Smooth muscle cell (in vitro differentiated cells): Measurements from ENCODE around the gene ICAM3. TPM values are rescaled to one million over a fixed set of nuclear protein-coding genes. Genes with fewer than 3 reads are reported as not detected.
"Not testable (repeated sequence)": the region's sequence is repeated elsewhere in the genome, so short reads cannot be mapped to it uniquely, and the experiment has no call there.

Source experiments
- DNase-seq: peaks from one replicate; lab custom pipeline; 2025; ENCODE audit not compliant: unreplicated experiment; lab: John Stamatoyannopoulos, UW
- H2AFZ ChIP-seq: fragments of 200-600 bp; sonication (generic); 2 replicates; pipeline ENCODE4 v1.6.0; 2016; ENCODE audit warnings: antibody characterized with exemption, low read depth, mild to moderate bottlenecking
- H3F3A ChIP-seq: fragments of 200-600 bp; sonication (generic); 2 replicates; pipeline ENCODE4 v1.6.0; 2017; ENCODE audit warnings: antibody characterized with exemption, low read depth
- H3K27ac ChIP-seq: fragments of 200-600 bp; sonication (generic); 2 replicates; pipeline ENCODE4 v1.5.1; 2016; ENCODE audit warnings: low read depth, mild to moderate bottlenecking
- H3K27me3 ChIP-seq: fragments of 200-600 bp; sonication (generic); 2 replicates; pipeline ENCODE4 v1.6.1; 2016; ENCODE audit warnings: low read depth, mild to moderate bottlenecking
- H3K36me3 ChIP-seq: fragments of 200-600 bp; sonication (generic); 2 replicates; pipeline ENCODE4 v1.5.1; 2016; ENCODE audit warnings: low read depth
- H3K4me1 ChIP-seq: fragments of 200-600 bp; sonication (generic); 2 replicates; pipeline ENCODE4 v1.5.1; 2016; ENCODE audit warnings: low read depth
- H3K4me2 ChIP-seq: fragments of 200-600 bp; sonication (generic); 2 replicates; pipeline ENCODE4 v1.6.0; 2016; ENCODE audit warnings: mild to moderate bottlenecking
- H3K4me3 ChIP-seq: fragments of 200-600 bp; sonication (generic); 2 replicates; pipeline ENCODE4 v1.5.1; 2016; ENCODE audit warnings: mild to moderate bottlenecking
- H3K79me2 ChIP-seq: fragments of 200-600 bp; sonication (generic); 2 replicates; pipeline ENCODE4 v1.6.0; 2016; ENCODE audit warnings: low read depth, mild to moderate bottlenecking
- H3K9ac ChIP-seq: fragments of 200-600 bp; sonication (generic); 2 replicates; pipeline ENCODE4 v1.6.0; 2016; ENCODE audit warnings: low read depth
- H3K9me3 ChIP-seq: fragments of 200-600 bp; sonication (generic); replicated peaks from 2 replicates; pipeline ENCODE4 v1.5.1; 2016; ENCODE audit warnings: low read depth
- H4K20me1 ChIP-seq: fragments of 200-600 bp; sonication (generic); 2 replicates; pipeline ENCODE4 v1.6.0; 2016; ENCODE audit warnings: low read depth
- CTCF ChIP-seq: fragments of 200-600 bp; sonication (generic); IDR thresholded peaks from 2 replicates; pipeline ENCODE4 v1.5.1; 2017; ENCODE audit warnings: borderline replicate concordance, mild to moderate bottlenecking, antibody characterized with exemption; ENCODE audit not compliant: insufficient read depth, poor library complexity, severe bottlenecking
- WGBS: methylation state at CpG from one replicate; pipeline ENCODE4 v1.1.7; 2016; ENCODE audit warnings: low lambda C conversion rate; 5-methylcytosine and 5-hydroxymethylcytosine counted together
- polyA plus RNA-seq: library from polyadenylated mRNA; unstranded; fragments of >200 nt; fragmentation: Nextera tagmentation; extraction: Ambion mirVana; gene quantifications from 2 replicates; pipeline ENCODE4 v1.2.1, GENCODE V29; 2016
- total RNA-seq: library from RNA; depleted of rRNA; stranded (reverse); fragments of >200 nt; gene quantifications from 2 replicates; pipeline ENCODE4 v1.2.3, GENCODE V29; 2014

Gene ICAM3
- total and polyA plus RNA-seq, 2 experiments from 2014 or later: 6.5 to 31.3 TPM

- Histone ChIP-seq H3K27me3 (no peaks in the 10 kb centered on the region), H3K79me2 (no peaks in the 10 kb centered on the region), H3K9me3 (no peaks in the 10 kb centered on the region), H4K20me1 (no peaks in the 10 kb centered on the region), H3K9ac (no peak overlapping the region), H3K36me3 (no peaks in the 10 kb centered on the region), H2AFZ (no peak overlapping the region), H3K4me2 (no peak overlapping the region), H3K27ac (no peak overlapping the region), H3K4me1 (no peaks in the 10 kb centered on the region), H3F3A (no peaks in the 10 kb centered on the region), H3K4me3 (no peak overlapping the region)
- TF ChIP-seq CTCF: no peak
- 91% methylated on average over 5 of the region's 5 CpGs for WGBS
- no peak for DNase-seq
These were observed 553 bp upstream of the ICAM3 start for GRCh38 chr19:10339977-10340376.

DNA sequence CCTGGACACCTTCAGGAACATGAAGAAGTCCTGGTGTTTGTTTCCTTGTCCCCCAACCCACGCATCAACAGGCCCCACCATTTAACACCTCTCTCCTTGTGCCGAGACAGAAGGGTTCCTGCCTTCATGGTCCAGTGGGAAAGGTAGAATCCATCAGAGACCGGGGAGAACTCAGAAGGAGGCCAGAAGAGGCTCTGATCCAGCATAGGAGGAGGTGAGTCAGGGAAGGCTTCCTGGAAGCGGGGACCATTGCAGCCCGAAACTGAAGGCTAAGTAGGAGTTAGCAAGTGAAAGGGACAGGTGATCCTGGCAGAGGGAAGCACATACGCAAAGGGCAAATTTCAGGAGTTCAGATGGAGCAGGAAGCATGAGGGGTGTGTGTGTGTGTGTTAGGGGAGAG, 484 bp downstream of the ICAM3 start:
- Histone ChIP-seq H3K9me3 (no peaks in the 10 kb centered on the region), H3K4me2 (no peak overlapping the region), H3K27ac (no peak overlapping the region), H3K79me2 (no peaks in the 10 kb centered on the region), H4K20me1 (no peaks in the 10 kb centered on the region), H3K9ac (no peak overlapping the region), H3F3A (no peaks in the 10 kb centered on the region), H3K4me1 (no peaks in the 10 kb centered on the region), H3K36me3 (no peaks in the 10 kb centered on the region), H2AFZ (no peak overlapping the region), H3K27me3 (no peaks in the 10 kb centered on the region), H3K4me3 (no peak overlapping the region)
- WGBS: 85% methylated on average over 6 of the region's 6 CpGs
- DNase-seq: no peak
- no peak for TF ChIP-seq CTCF

DNA sequence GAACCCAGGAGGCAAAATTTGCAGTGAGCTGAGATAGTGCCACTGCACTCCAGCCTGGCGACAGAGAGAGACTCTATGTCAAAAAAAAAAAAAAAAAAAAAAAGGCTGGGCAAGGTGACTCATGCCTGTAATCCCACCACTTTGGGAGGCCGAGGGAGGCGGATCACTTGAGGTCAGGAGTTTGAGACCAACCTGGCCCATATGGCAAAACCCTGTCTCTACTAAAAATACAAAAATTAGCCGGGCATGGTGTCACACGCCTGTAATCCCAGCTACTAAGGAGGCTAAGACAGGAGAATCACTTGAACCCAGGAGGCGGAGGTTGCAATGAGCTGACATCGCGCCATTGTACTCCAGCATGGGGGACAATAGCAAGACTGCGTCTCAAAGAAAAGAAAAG, 2.7 kb downstream of the ICAM3 start:
- not testable (repeated sequence) for H3K36me3 ChIP-seq, DNase-seq, H3K27me3 ChIP-seq, H3K27ac ChIP-seq, H3K4me2 ChIP-seq, H3F3A ChIP-seq, H3K4me1 ChIP-seq, H2AFZ ChIP-seq, H3K4me3 ChIP-seq, H3K9ac ChIP-seq, H3K9me3 ChIP-seq
- Histone ChIP-seq H3K79me2 (peaks cover 15% of the 10 kb centered on the region), H4K20me1 (peaks cover 13% of the 10 kb centered on the region)
- WGBS: 78% methylated on average over 9 of the region's 9 CpGs

- H3K36me3 ChIP-seq: no peaks in the 10 kb centered on the region
- no peak overlapping the region for H3K9ac ChIP-seq
- H3K27me3 ChIP-seq: no peaks in the 10 kb centered on the region
- H2AFZ ChIP-seq: no peak overlapping the region
- H3K4me1 ChIP-seq: peaks cover 8% of the 10 kb centered on the region
- WGBS: 76% methylated on average over 26 of the region's 26 CpGs
- peak overlapping the region; percentile 92 for H3K4me3 ChIP-seq
- H3K9me3 ChIP-seq: no peaks in the 10 kb centered on the region
- no peak for TF ChIP-seq CTCF
- H4K20me1 ChIP-seq: peaks cover 22% of the 10 kb centered on the region
- H3K79me2 ChIP-seq: peaks cover 24% of the 10 kb centered on the region
- H3K27ac ChIP-seq: no peak overlapping the region
- peak overlapping the region; percentile 91 for H3K4me2 ChIP-seq
- H3F3A ChIP-seq: no peaks in the 10 kb centered on the region
- no peak for DNase-seq
These were observed 4.0 kb downstream of the ICAM3 start for GRCh38 chr19:10335352-10335985.
